Breast epithelium (tissue), 4 donors: Measurements from ENCODE around the gene AKR1C4. TPM values are rescaled to one million over a fixed set of nuclear protein-coding genes. Genes with fewer than 3 reads are reported as not detected.
"Not testable (repeated sequence)": the region's sequence is repeated elsewhere in the genome, so short reads cannot be mapped to it uniquely, and the experiment has no call there.

ENCODE experiments used
- DNase-seq, 2 donors: peaks; one replicate each; pipeline ENCODE4 v3.0.0-alpha.2; 2019; ENCODE audit warnings: low spot score in 2 of 2
- H3K27ac ChIP-seq, 2 donors: fragments of 200-600 bp; sonication (generic) in 1 of 2; one replicate each; pipeline ENCODE4 v1.5.1; 2016 to 2019; ENCODE audit warnings: mild to moderate bottlenecking in 1 of 2
- H3K27me3 ChIP-seq, 2 donors: fragments of 200-600 bp; sonication (generic) in 1 of 2; one replicate each; pipeline versions ENCODE4 v1.5.1 to v1.6.0; 2017 to 2019; ENCODE audit warnings: control low read depth in 1 of 2, mild to moderate bottlenecking in 1 of 2
- H3K36me3 ChIP-seq: fragments of 200-600 bp; one replicate; pipeline ENCODE4 v1.5.1; 2019
- H3K4me1 ChIP-seq, 2 donors: fragments of 200-600 bp; sonication (generic); one replicate each; pipeline ENCODE4 v1.5.1; 2016 to 2019; ENCODE audit warnings: control low read depth in 1 of 2
- H3K4me3 ChIP-seq, 3 donors: fragments of 200-600 bp; sonication (generic); 1 replicate in 2 of 3; 2 replicates in 1 of 3; pipeline ENCODE4 v1.5.1; 2016 to 2019; ENCODE audit warnings: mild to moderate bottlenecking in 3 of 3, moderate library complexity in 2 of 3
- H3K9me3 ChIP-seq, 2 donors: fragments of 200-600 bp; sonication (generic) in 1 of 2; one replicate each; pipeline ENCODE4 v1.5.1; 2016 to 2019; ENCODE audit warnings: control low read depth in 1 of 2
- POLR2A ChIP-seq: fragments of 450-650 bp; IDR thresholded peaks from one replicate; pipeline ENCODE4 v1.6.1; 2016; ENCODE audit warnings: antibody characterized with exemption, mild to moderate bottlenecking, moderate library complexity
- POLR2AphosphoS5 ChIP-seq, 3 donors: sonication (generic); formaldehyde crosslinking; IDR thresholded peaks; one replicate each; pipeline ENCODE4 v1.6.1; 2017; ENCODE audit warnings: antibody characterized with exemption in 3 of 3
- intact Hi-C: fragments of 100-400 bp; cut with DNase I; formaldehyde crosslinking; loops from one replicate; pipeline ENCODE4 v1.15.1; 2023; ENCODE audit warnings: low total_unique reads
- total RNA-seq, 3 donors: library from RNA; depleted of rRNA; stranded (reverse); fragments of >200 nt; gene quantifications; one replicate each; pipeline ENCODE4 v1.1.0, GENCODE V29; 2016
- TF ChIP-seq, protein P1 (sequence below), 3 donors: fragments of 450-650 bp; IDR thresholded peaks; one replicate each; pipeline ENCODE4 v1.5.1; 2016 to 2017; ENCODE audit warnings: antibody characterized with exemption in 3 of 3, mild to moderate bottlenecking in 3 of 3, moderate library complexity in 3 of 3

AKR1C4 gene
- total RNA-seq, 3 donors from 2014 or later, result not detected

DNA sequence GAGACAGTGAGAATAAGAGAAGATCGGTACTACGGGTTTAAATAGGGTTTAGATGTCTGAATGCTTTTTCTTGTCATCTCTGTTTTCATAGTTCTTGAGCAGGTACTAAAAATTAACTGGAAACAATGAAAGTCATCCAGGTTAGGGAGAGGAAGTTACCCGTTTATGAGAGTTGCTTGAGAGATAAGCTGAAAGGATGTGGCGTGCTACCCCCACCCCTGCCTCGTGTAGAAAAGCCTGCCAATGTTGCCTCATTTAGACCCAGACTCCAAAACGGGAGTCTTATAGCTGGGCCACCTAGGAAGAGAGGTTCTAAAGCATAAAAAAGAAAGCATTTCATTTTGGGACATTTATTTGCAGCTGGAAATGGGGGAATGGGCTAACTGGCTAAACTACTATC lies 10.2 kb downstream of the AKR1C4 start:
- no peak overlapping the region for H3K27ac ChIP-seq
- no peaks in the 10 kb centered on the region for H3K4me1 ChIP-seq
- DNase-seq, result no peak
- no peaks in the 10 kb centered on the region for H3K36me3 ChIP-seq
- no peaks in the 10 kb centered on the region for H3K27me3 ChIP-seq
- no peak overlapping the region for H3K4me3 ChIP-seq
- intact Hi-C loops, result no loop called here
- H3K9me3 ChIP-seq, result peaks cover 13 to 20% of the 10 kb centered on the region in 2 donors
- TF ChIP-seq POLR2AphosphoS5 (IDR thresholded peaks at IDR 0.05) (no peak), POLR2A (no peak)
- TF ChIP-seq, protein P1, sequence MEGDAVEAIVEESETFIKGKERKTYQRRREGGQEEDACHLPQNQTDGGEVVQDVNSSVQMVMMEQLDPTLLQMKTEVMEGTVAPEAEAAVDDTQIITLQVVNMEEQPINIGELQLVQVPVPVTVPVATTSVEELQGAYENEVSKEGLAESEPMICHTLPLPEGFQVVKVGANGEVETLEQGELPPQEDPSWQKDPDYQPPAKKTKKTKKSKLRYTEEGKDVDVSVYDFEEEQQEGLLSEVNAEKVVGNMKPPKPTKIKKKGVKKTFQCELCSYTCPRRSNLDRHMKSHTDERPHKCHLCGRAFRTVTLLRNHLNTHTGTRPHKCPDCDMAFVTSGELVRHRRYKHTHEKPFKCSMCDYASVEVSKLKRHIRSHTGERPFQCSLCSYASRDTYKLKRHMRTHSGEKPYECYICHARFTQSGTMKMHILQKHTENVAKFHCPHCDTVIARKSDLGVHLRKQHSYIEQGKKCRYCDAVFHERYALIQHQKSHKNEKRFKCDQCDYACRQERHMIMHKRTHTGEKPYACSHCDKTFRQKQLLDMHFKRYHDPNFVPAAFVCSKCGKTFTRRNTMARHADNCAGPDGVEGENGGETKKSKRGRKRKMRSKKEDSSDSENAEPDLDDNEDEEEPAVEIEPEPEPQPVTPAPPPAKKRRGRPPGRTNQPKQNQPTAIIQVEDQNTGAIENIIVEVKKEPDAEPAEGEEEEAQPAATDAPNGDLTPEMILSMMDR (IDR thresholded peaks at IDR 0.05), result no peak

DNA sequence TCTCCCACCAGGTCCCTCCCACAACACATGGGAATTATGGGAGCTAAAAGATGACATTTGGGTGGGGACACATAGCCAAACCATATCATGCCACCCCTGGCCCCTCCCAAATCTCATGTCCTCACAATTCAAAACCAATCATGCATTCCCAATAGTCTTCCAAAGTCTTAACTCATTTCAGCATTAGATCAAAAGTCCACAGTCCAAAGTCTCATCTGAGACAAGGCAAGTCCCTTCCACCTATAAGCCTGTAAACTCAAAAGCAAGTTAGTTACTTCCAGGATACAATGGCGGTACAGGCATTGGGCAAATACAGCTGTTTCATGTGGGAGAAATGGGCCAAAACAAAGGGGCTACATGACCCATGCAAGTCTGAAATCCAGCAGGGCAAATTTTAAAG lies 13.1 kb downstream of the AKR1C4 start:
- H3K4me1 ChIP-seq, intact Hi-C loops, H3K27ac ChIP-seq, H3K4me3 ChIP-seq, H3K27me3 ChIP-seq, H3K9me3 ChIP-seq, H3K36me3 ChIP-seq, DNase-seq: not testable (repeated sequence)

DNA sequence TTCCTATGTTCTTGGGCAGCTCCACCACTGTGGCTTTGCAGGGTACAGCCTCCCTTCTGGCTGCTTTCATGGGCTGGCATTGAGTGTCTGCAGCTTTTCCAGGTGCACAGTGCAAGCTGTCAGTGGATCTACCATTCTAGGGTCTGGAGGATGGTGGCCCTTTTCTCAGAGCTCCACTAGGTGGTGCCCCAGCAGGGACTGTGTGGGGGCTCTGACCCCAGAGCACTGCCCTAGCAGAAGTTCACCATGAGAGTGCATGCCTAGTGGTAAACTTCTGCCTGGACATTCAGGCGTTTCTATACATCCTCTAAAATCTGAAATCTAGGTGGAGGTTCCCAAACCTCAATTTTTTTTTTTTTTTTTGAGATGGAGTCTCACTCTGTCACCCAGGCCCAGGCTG lies 13.6 kb downstream of the AKR1C4 start:
- H3K4me3 ChIP-seq, H3K4me1 ChIP-seq, H3K27ac ChIP-seq, H3K36me3 ChIP-seq, H3K27me3 ChIP-seq, intact Hi-C loops, H3K9me3 ChIP-seq, DNase-seq: not testable (repeated sequence)

DNA sequence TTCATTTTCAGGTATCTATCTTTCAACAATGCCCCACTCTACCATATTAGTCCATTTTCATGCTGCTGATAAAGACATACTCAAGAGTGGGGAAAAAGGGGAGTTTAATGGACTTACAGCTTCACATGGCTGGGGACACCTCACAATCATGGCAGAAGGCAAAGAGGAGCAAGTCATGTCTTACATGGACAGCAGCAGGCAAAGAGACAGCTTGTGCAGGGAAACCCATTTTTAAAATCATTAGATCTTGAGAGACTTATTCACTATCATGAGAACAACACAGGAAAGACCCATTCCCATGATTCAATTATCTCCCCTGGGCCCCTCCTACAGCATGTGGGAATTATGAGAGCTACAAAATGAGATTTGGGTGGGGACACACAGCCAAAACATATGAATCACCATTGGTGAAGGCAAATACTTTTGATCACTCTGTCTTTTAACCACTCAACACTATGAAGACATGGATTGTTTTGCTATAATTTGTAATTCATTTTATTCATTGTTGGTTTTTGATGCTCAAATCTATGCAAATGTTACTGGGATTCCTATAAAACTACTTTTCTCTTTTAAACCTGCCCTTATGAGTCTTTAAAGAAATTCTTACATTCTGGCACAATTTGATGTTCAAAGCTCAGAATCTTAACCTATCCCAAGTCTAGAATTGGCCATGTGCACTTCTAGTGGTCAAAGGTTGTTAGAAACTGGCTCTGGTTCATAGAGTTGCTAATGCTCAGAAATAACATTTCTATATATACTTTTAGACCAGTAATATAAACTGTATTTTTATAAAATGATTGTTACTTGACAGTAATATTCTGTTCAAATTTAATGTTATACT lies 15.3 kb downstream of the AKR1C4 start:
- H3K36me3 ChIP-seq, result no peaks in the 10 kb centered on the region
- H3K9me3 ChIP-seq, result peaks cover 0 to 3% of the 10 kb centered on the region in 2 donors
- intact Hi-C loops, result no loop called here
- H3K27me3 ChIP-seq, result no peaks in the 10 kb centered on the region
- H3K4me1 ChIP-seq, result no peaks in the 10 kb centered on the region
- no peak overlapping the region for H3K4me3 ChIP-seq
- no peak for TF ChIP-seq POLR2A
- no peak for TF ChIP-seq POLR2AphosphoS5 (IDR thresholded peaks at IDR 0.05)
- TF ChIP-seq, protein P1 (IDR thresholded peaks at IDR 0.05), result no peak
- H3K27ac ChIP-seq, result no peak overlapping the region
- DNase-seq, result no peak

DNA sequence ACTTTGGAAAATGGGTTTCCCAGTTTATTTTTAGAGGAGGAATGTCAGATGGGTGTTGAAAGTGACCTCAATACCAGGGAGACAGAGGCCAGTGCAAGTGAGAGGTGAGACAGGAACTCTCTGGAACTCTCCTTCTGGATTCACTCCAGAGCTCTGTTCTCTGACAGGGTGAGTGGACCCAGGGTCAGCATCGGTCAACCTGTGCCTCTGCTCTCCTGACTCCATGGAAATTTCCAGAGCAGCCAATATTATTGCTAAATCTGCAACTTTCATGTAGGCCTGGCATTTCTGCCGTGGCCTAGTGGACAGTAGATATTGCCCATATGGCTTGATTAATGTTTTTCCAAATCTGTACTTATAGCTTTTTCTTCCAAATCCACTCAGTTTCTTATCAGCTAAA lies 20.2 kb downstream of the AKR1C4 start:
- Histone ChIP-seq H3K4me1 (no peaks in the 10 kb centered on the region), H3K27ac (no peak overlapping the region), H3K4me3 (no peak overlapping the region), H3K9me3 (peaks cover 0 to under 1% of the 10 kb centered on the region in 2 donors), H3K27me3 (no peaks in the 10 kb centered on the region), H3K36me3 (no peaks in the 10 kb centered on the region)
- TF ChIP-seq POLR2AphosphoS5 (IDR thresholded peaks at IDR 0.05), result no peak
- TF ChIP-seq POLR2A, result no peak
- TF ChIP-seq, protein P1 (IDR thresholded peaks at IDR 0.05), result no peak
- intact Hi-C loops, result no loop called here
- no peak for DNase-seq

DNA sequence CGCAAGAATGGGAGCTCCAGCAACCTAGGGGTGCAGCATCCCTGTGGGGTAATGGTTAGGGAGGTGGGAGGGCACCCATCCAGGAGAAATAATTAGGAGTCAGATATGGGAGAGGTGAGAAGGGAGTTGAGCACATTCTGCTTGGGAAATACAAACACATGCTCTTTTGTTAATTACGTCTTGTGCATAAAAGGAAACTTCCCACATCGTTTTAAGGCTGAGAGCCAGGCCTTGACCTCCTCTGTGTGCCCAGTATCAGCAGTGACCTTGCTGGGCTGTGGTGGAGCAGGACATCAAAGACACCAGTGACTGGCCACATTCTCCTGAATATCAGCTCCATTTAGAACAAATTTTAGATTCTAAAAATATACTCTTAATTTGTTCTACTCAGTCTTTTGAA lies 22.6 kb downstream of the AKR1C4 start:
- intact Hi-C loops, result no loop called here
- no peak for DNase-seq
- H3K4me3 ChIP-seq, result no peak overlapping the region
- H3K4me1 ChIP-seq, result no peaks in the 10 kb centered on the region
- peaks cover 0 to 9% of the 10 kb centered on the region in 2 donors for H3K9me3 ChIP-seq
- TF ChIP-seq POLR2A (no peak), POLR2AphosphoS5 (IDR thresholded peaks at IDR 0.05) (no peak)
- TF ChIP-seq, protein P1 (IDR thresholded peaks at IDR 0.05), result no peak
- H3K27ac ChIP-seq, result no peak overlapping the region
- H3K36me3 ChIP-seq, result no peaks in the 10 kb centered on the region
- H3K27me3 ChIP-seq, result no peaks in the 10 kb centered on the region

DNA sequence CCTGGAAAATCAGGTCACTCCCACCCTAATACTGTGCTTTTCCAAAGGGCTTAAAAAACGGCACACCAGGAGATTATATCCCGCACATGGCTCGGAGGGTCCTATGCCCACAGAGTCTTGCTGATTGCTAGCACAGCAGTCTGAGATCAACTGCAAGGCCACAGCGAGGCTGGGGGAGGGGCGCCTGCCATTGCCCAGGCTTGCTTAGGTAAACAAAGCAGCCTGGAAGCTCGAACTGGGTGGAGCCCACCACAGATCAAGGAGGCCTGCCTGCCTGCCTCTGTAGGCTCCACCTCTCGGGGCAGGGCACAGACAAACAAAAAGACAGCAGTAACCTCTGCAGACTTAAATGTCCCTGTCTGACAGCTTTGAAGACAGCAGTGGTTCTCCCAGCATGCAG lies 26.3 kb downstream of the AKR1C4 start:
- H3K36me3 ChIP-seq, intact Hi-C loops: not testable (repeated sequence)

More for the DNA sequence above, 26.3 kb downstream of the AKR1C4 start:
- H3K4me1 ChIP-seq, H3K27me3 ChIP-seq, DNase-seq, H3K9me3 ChIP-seq, H3K27ac ChIP-seq, H3K4me3 ChIP-seq: not testable (repeated sequence)
